Upper lobe of left lung (tissue), 6 donors: Measurements from ENCODE around the gene MTG2. TPM values are rescaled to one million over a fixed set of nuclear protein-coding genes. Genes with fewer than 3 reads are reported as not detected.

Experiments
- ATAC-seq, 2 donors: fragments of 200-7000 bp; cut with Tn5 transposase; one replicate each; pipeline ENCODE4 v1.9.1; 2022; ENCODE audit warnings: mild to moderate bottlenecking in 2 of 2, moderate library complexity in 2 of 2; ENCODE audit not compliant: low FRiP score in 2 of 2
- DNase-seq, 2 donors: peaks; one replicate each; pipeline ENCODE4 v3.0.0-alpha.2; 2019 to 2020
- H3K27ac ChIP-seq, 4 donors: fragments of 200-600 bp; sonication (generic); one replicate each; pipeline ENCODE4 v1.5.1; 2016 to 2019
- H3K27me3 ChIP-seq, 4 donors: fragments of 200-600 bp; sonication (generic); one replicate each; pipeline ENCODE4 v1.5.1; 2017 to 2019
- H3K36me3 ChIP-seq, 4 donors: fragments of 200-600 bp; sonication (generic); one replicate each; pipeline ENCODE4 v1.5.1; 2016 to 2019
- H3K4me1 ChIP-seq, 4 donors: fragments of 200-600 bp; sonication (generic); one replicate each; pipeline ENCODE4 v1.5.1; 2018 to 2019
- H3K4me3 ChIP-seq, 4 donors: fragments of 200-600 bp; sonication (generic); one replicate each; pipeline ENCODE4 v1.5.1; 2017 to 2019; ENCODE audit warnings: mild to moderate bottlenecking in 2 of 4, moderate library complexity in 1 of 4
- H3K9me3 ChIP-seq, 4 donors: fragments of 200-600 bp; sonication (generic); one replicate each; pipeline ENCODE4 v1.5.1; 2018 to 2019
- EP300 ChIP-seq, 4 donors: sonication (generic); formaldehyde crosslinking; IDR thresholded peaks; one replicate each; pipeline ENCODE4 v1.5.1; 2017; ENCODE audit warnings: antibody characterized with exemption in 4 of 4, control low read depth in 2 of 4
- POLR2A ChIP-seq, 4 donors: fragments of 450-650 bp; IDR thresholded peaks; one replicate each; pipeline ENCODE4 v1.5.1; 2016 to 2017; ENCODE audit warnings: antibody characterized with exemption in 4 of 4, mild to moderate bottlenecking in 2 of 4
- POLR2AphosphoS5 ChIP-seq, 2 donors: sonication (generic); formaldehyde crosslinking; IDR thresholded peaks; one replicate each; pipeline ENCODE4 v1.5.1; 2017; ENCODE audit warnings: antibody characterized with exemption in 2 of 2
- WGBS, 2 donors: methylation state at CpG; one replicate each; pipeline ENCODE4 v1.1.5; 2017 to 2018; 5-methylcytosine and 5-hydroxymethylcytosine counted together
- total RNA-seq, 6 donors: library from RNA; depleted of rRNA in 4 of 6; stranded (reverse); fragments of >200 nt in 4 of 6; gene quantifications; one replicate each; pipeline versions ENCODE4 v1.1.0 to v1.2.1, GENCODE V29; 2016 to 2021
- TF ChIP-seq, protein P1 (sequence below), 6 experiments: fragments of 450-650 bp in 4 of 6; fragments of 200-600 bp in 2 of 6; sonication (generic) in 2 of 6; IDR thresholded peaks; one replicate each; pipeline ENCODE4 v1.5.1; 2016 to 2019; ENCODE audit warnings: antibody characterized with exemption in 6 of 6
- donor health status: DM: no; HTN: no; CAD: no; lungs with moderate emphysema.
- donor health status: DM: no; HTN: yes; CAD: no; lungs with severe emphysema.

The MTG2 gene
- total RNA-seq, 6 donors from 2014 or later: 28.3 to 42.3 (median 32.0) TPM

DNA sequence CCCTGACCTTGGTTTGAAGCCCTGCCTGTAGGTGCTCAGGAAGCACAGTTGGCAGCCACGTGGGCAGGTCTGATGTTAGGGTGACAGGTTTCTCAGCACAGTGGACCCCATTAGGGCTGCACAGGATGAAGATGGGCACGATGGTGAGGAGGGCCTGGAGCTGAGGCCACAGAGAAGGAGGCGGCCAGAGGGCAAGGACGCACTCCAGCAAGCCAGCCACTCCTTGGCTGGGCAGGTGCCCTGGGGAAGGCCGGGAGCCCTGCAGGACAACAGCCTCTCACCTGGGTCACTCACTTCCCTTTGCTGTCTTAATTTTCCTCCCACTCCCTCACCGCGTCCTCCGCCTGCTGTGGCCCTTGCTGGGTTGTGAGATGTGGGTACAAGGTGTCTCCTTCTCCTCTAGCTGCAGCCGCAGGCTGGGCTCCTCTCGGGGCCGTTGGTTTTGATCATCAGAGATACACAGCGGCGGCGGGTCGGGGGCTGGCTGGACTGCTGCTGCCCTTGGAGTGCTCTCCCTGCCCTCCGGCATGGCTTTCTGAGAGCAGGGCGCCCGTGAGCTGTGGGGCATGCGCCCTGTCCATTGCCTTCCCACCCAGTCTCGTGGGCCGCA is 61.2 kb downstream of the MTG2 start:
- WGBS, 2 donors: 84 to 85% methylated on average over 17 to 21 of the region's 21 CpGs
- DNase-seq: peak in 1 of 2 donors; percentile 83
- TF ChIP-seq POLR2AphosphoS5 (IDR thresholded peaks at IDR 0.05) (no peak), EP300 (IDR thresholded peaks at IDR 0.05) (no peak), POLR2A (IDR thresholded peaks at IDR 0.05) (no peak)
- TF ChIP-seq, protein P1, sequence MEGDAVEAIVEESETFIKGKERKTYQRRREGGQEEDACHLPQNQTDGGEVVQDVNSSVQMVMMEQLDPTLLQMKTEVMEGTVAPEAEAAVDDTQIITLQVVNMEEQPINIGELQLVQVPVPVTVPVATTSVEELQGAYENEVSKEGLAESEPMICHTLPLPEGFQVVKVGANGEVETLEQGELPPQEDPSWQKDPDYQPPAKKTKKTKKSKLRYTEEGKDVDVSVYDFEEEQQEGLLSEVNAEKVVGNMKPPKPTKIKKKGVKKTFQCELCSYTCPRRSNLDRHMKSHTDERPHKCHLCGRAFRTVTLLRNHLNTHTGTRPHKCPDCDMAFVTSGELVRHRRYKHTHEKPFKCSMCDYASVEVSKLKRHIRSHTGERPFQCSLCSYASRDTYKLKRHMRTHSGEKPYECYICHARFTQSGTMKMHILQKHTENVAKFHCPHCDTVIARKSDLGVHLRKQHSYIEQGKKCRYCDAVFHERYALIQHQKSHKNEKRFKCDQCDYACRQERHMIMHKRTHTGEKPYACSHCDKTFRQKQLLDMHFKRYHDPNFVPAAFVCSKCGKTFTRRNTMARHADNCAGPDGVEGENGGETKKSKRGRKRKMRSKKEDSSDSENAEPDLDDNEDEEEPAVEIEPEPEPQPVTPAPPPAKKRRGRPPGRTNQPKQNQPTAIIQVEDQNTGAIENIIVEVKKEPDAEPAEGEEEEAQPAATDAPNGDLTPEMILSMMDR (IDR thresholded peaks at IDR 0.05): no peak
- Histone ChIP-seq H3K4me1 (peaks cover 10 to 40% (median 20%) of the 10 kb centered on the region in 4 donors), H3K27me3 (no peaks in the 10 kb centered on the region), H3K4me3 (no peak overlapping the region), H3K27ac (no peak overlapping the region), H3K9me3 (no peaks in the 10 kb centered on the region), H3K36me3 (peaks cover 0 to 19% (median 0%) of the 10 kb centered on the region in 4 donors)
- ATAC-seq: no peak

GRCh38 chr20:62244644-62245108 is 61.8 kb downstream of the MTG2 start:
- Histone ChIP-seq H3K36me3 (peaks cover 0 to 19% (median 0%) of the 10 kb centered on the region in 4 donors), H3K27me3 (no peaks in the 10 kb centered on the region), H3K4me1 (peaks cover 5 to 33% (median 15%) of the 10 kb centered on the region in 4 donors), H3K27ac (no peak overlapping the region), H3K4me3 (no peak overlapping the region), H3K9me3 (no peaks in the 10 kb centered on the region)
- WGBS, 2 donors: 58 to 71% methylated on average over 16 to 17 of the region's 17 CpGs
- TF ChIP-seq POLR2A (IDR thresholded peaks at IDR 0.05): no peak
- ATAC-seq (no peak), DNase-seq (no peak)

DNA sequence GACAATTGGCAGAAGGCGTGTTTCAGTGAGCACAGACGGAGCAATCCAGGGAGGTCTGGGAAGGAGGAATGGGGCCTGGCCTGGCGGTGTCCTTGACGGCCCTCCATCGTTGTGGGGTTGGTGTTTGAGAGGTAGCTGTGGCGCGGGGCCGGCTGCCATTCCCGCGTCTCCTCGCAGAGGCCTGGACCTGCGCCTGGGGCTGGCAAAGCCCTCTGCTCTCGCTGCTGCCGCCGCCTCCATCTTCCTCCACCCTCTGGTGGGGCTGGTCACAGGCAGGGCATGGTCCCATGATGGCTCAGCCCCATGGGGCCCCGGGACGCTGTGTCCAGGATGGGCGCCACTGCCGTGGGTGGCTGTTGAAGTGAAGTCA is 63.1 kb downstream of the MTG2 start:
- DNase-seq: peak in 1 of 2 donors; percentile 77
- Histone ChIP-seq H3K27me3 (no peaks in the 10 kb centered on the region), H3K4me1 (peaks cover 0 to 23% (median 6%) of the 10 kb centered on the region in 4 donors), H3K27ac (no peak overlapping the region), H3K36me3 (peaks cover 0 to 19% (median 0%) of the 10 kb centered on the region in 4 donors), H3K9me3 (no peaks in the 10 kb centered on the region), H3K4me3 (no peak overlapping the region)
- TF ChIP-seq EP300 (IDR thresholded peaks at IDR 0.05) (no peak), POLR2A (IDR thresholded peaks at IDR 0.05) (no peak), POLR2AphosphoS5 (IDR thresholded peaks at IDR 0.05) (no peak)
- TF ChIP-seq, protein P1 (IDR thresholded peaks at IDR 0.05): no peak
- no peak for ATAC-seq
- 89 to 90% methylated on average over 15 to 18 of the region's 19 CpGs for WGBS, 2 donors

DNA sequence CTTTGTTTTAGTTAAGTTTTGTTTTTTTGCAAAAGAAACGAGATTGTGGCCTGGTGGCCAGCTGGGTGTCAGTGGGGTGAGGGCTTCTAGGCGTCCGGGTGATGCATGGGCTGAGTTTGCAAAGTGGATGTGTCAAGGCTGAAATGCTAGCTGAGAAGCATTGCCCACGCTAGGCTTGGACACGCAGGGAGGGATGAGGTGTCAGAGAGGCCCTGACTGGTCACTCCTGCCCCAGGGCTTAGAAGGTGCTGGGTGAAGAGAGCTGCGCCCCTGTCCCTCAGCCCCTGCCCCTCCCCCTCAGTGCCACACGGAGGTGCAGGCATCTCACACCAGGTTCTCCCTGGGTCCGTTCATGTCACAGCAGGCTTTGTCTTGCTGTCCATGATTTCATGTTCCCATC is 63.6 kb downstream of the MTG2 start:
- no peak for ATAC-seq
- WGBS, 2 donors: 81 to 91% methylated on average over 7 to 8 of the region's 8 CpGs
- no peaks in the 10 kb centered on the region for H3K27me3 ChIP-seq
- TF ChIP-seq, protein P1 (IDR thresholded peaks at IDR 0.05): no peak
- TF ChIP-seq POLR2A (IDR thresholded peaks at IDR 0.05): no peak
- TF ChIP-seq EP300 (IDR thresholded peaks at IDR 0.05): no peak
- TF ChIP-seq POLR2AphosphoS5 (IDR thresholded peaks at IDR 0.05): no peak
- peaks cover 0 to 19% (median 0%) of the 10 kb centered on the region in 4 donors for H3K36me3 ChIP-seq
- no peak for DNase-seq
- H3K4me3 ChIP-seq: no peak overlapping the region
- H3K9me3 ChIP-seq: no peaks in the 10 kb centered on the region
- H3K27ac ChIP-seq: no peak overlapping the region
- H3K4me1 ChIP-seq: peaks cover 0 to 18% (median 6%) of the 10 kb centered on the region in 4 donors

- no peak for DNase-seq
- H3K9me3 ChIP-seq: no peaks in the 10 kb centered on the region
- no peak overlapping the region for H3K4me3 ChIP-seq
- H3K36me3 ChIP-seq: peaks cover 0 to 19% (median 0%) of the 10 kb centered on the region in 4 donors
- no peak for ATAC-seq
- H3K27ac ChIP-seq: no peak overlapping the region
- peaks cover 0 to 14% (median 6%) of the 10 kb centered on the region in 4 donors for H3K4me1 ChIP-seq
- WGBS, 2 donors: 84 to 85% methylated on average over 6 to 21 of the region's 22 CpGs
- H3K27me3 ChIP-seq: no peaks in the 10 kb centered on the region
- no peak for TF ChIP-seq POLR2AphosphoS5 (IDR thresholded peaks at IDR 0.05)
Observed at GRCh38 chr20:62246872-62247652, 64.2 kb downstream of the MTG2 start.
